GM18519 (cell line): ENCODE measurements around the gene IFT81.
"Not testable (repeated sequence)": the region's sequence is repeated elsewhere in the genome, so short reads cannot be mapped to it uniquely, and the experiment has no call there.

ENCODE experiments used
- ATAC-seq: cut with Tn5 transposase; IDR thresholded peaks from one replicate; pipeline ENCODE4 v1.9.1; 2021; ENCODE audit warnings: mild to moderate bottlenecking, moderate library complexity; ENCODE audit not compliant: unreplicated experiment, low FRiP score

IFT81 gene, protein sequence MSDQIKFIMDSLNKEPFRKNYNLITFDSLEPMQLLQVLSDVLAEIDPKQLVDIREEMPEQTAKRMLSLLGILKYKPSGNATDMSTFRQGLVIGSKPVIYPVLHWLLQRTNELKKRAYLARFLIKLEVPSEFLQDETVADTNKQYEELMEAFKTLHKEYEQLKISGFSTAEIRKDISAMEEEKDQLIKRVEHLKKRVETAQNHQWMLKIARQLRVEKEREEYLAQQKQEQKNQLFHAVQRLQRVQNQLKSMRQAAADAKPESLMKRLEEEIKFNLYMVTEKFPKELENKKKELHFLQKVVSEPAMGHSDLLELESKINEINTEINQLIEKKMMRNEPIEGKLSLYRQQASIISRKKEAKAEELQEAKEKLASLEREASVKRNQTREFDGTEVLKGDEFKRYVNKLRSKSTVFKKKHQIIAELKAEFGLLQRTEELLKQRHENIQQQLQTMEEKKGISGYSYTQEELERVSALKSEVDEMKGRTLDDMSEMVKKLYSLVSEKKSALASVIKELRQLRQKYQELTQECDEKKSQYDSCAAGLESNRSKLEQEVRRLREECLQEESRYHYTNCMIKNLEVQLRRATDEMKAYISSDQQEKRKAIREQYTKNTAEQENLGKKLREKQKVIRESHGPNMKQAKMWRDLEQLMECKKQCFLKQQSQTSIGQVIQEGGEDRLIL

DNA sequence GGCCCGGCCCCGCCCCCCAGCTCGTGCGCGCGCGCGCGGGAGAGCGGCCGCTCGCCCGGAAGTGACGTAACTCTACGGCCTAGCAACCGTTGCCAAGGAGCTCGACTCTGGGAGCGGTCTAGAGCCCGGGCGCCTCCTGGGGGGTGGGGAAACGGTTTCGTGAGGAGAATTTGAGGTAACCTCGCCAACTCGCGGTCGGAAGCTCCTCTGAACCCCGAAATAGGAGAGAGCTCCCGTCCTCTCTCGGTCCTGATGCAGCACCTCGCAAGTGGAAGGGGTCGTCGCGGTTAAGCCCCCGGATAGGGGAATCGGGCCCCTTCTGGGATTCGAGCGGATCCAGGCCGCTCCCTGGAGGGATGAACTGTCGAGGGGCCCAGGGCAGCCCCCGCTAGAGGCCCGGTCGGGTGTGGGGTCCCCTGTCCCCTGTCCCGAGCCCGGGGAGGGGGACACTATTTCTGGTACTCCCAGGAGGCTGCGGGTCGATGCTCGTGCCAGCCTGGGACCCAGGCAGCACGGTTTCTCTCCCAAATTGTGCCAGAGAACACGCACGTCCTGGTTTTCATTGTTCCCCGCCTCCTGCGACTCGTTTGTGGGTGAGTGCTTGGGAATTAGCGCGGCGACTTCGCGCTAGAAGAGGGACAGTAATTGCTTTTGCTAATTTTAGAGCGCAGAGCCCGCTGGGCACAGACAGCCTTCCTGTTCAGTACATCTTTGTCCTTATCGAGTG lies at the start of gene IFT81:
TSS of gene IFT81 (plus strand) at position 89 of the 727 bp plus-strand sequence. CDS start 3,024 bp downstream, outside the sequence.
- peak; percentile 65 for ATAC-seq

DNA sequence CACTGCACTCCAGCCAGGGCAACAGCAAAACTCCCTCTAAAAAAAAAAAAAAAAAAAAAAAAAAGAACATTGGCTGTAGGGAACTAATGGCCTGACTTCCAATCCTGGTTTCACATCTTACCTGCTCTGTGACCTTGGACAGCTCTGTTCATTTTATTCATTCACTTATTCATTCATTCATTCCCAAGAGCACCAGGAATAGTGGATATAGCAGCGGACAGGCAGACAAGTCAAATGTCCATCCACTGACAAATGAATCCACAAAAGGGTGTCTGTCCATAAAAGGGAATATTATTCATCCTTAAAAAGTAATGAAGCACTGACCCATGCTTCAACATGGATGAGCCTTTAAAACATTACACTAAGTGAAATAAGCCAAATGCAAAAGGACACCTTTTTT lies 48.3 kb upstream of the IFT81 start:
- ATAC-seq, result no peak

DNA sequence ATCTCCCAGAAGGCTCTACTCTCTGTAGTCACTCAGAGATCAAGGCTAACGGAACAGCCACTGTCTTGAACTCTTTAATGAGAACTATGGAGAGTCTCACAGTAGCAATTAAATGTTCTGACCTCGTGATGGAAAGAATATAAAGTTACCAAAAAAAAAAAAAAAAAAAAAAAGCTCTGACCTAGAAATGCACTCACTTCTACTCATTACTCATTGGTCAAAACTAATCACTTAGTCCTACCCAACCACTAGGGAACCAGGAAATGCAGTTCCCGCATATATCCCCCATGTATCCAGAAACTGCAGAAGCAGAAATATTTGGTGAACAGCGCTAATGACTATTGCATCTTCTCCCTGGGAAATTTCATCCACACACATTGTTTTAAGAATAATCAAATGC lies 46.4 kb upstream of the IFT81 start:
- no peak for ATAC-seq

DNA sequence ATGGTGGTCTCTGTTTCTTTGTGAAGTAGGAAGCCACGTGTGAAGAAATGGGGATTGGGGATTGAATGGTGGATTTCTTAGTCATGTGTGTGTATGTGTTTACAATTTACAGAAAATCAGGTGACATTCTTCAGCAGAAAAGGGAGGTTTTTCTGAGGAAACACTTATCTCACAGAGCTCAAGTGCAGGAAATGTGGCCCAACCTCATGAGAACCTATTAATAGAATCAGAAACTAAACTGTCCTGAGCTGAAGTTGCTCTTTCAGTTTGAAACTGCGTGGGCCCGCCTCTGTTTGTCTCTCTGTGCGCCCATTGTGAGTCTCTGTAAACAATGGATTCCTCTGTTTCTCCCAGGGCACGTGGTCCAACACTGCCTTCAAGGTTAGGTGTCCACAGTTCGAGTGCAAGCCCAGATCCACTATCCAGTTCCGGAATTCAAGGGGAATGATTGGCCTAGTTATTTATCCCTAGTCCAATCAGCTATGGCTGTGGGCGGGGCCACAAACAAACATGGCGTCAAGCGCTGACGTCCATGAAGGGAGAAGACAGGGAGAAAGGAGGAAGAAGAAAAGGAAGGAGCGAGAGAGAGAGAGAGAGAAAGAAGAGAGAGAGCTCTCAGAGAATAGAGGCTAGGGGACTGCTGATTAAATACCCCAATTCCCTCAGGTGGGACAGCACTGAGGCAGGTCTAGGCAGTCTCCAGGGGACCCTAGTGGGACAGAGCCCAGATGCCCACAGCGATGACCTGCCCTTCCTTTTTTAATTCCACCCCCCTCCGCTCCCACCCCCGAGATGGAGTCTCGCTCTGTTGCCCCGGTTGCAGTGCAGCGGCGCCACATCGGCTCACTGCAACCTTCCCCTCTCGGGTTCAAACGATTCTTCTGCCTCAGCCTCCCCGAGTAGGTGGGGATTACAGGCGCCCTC lies 44.4 kb upstream of the IFT81 start:
- peak; percentile 78 for ATAC-seq

DNA sequence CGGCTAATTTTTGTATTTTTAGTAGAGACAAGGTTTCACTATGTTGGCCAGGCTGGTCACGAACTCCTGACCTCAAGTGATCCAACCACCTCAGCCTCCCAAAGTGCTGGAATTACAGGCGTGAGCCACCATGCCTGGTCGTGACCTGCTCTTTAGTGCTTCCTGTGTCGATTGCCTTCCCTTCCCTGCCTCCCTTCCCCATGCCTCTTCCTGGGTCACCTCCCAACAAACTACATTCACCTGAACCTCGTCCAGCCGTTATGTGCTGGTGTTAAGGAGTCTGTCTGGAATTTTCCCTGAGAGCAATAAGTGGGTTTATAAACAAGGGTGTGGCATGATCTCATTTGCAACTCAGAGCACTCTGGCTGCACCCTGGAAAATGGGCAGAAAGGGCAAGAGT lies 43.7 kb upstream of the IFT81 start:
- ATAC-seq, result no peak

DNA sequence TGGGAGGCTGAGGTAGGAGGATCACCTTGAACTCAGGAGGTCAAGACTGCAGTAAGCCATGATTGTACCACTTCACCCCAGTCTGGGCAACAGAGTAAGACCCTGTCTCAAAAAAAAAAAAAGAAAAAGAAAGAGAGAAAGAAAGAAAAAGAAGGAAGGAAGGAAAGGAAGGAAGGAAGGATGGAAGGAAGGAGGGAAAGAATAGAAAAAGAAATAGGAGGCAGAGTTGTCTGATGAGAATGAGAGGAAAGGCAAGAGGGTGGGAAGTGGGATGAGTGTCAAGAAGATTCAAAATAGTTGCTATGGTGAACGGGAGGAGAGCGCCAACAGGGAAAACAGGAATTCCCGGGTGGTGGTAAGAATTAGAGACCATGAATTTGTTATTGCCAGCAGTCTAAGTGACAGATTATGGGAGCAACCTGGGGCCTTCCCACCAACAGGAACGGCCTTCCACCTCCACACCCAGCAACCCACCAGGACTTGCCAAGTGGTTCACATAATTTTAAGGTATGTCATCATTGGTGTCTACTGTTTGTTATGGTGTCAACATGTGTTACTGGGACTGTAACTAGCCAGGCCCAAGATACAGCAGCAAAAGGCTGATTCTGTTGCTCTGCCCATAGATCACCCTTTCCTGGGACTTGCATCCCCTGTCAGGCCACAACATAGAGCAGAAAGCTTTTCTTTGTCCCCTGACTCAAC lies 39.7 kb upstream of the IFT81 start:
- ATAC-seq, result no peak

DNA sequence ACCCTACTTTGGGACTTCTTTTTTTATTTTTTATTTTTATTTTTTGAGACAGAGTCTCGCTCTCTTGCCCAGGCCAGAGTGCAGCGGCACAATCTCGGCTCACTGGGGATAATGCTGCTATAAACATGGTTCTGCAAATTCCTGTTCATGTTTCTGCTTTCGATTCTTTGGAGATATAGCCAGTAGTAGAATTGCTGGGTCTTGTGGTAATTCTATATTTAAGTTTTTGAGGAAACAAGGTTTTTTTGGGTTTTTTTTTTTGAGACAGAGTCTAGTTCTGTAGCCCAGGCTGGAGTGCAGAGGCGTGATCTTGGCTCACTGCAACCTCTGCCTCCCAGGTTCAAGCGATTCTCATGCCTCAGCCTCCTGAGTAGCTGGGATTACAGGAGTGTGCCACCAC lies 35.9 kb upstream of the IFT81 start:
- not testable (repeated sequence) for ATAC-seq

DNA sequence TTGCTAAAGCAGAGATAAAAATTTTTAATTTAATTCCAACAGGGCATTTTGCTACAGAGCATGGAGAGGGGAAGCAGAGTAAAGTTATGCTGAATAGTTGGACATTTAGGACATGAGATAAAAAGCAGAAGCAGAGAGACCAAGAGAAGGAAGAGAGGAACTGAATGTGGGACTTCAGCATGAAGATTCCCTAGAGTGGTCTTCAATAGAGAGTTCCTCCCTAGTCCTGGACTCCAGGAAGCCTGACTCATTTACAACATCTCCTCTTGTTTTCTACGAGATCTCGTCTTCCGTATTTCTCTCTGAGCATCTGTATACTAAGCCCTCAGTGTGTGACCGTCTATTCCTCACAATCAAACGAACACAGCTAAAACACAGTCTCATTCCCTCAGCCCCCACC lies 35.2 kb upstream of the IFT81 start:
- no peak for ATAC-seq

DNA sequence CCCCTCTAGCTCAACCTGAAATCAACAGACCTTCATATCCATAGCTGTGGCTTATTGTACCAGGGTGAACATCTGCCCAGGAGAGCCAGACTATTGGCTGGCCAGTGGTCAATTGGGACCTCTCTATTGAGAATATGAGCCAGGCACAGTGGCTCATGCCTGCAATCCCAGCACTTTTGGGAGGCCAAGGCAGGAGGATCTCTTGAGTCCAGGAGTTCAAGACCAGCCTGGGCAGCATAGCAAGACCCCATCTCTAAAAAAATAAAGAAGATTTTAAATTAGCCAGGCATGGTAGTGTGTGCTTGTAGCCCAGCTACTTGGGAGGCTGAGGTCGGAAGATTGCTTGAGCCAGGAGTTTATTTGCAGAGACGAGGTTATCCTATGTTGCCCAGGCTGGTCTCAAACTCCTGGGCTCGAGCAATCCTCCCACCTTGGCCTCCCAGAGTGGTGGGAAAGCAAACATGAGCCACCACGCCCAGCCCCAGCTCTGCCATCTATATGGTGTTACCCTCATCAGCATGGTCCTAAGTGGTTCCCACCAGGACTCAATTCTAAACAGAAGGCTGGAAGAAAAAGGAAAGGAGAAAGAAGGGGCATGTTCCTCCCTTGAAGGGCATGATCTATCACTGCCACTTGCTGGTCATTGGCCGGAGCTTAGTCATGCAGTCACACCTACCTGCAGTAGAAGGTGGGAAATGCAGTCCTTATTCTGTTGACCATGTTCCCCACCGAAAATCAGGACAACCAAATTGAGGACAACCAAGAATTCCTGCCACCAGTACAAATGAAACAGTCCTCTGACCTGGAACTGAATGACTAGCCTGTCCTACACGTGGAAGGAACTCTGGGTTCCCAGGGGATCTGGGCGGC lies 33.7 kb upstream of the IFT81 start:
- no peak for ATAC-seq

DNA sequence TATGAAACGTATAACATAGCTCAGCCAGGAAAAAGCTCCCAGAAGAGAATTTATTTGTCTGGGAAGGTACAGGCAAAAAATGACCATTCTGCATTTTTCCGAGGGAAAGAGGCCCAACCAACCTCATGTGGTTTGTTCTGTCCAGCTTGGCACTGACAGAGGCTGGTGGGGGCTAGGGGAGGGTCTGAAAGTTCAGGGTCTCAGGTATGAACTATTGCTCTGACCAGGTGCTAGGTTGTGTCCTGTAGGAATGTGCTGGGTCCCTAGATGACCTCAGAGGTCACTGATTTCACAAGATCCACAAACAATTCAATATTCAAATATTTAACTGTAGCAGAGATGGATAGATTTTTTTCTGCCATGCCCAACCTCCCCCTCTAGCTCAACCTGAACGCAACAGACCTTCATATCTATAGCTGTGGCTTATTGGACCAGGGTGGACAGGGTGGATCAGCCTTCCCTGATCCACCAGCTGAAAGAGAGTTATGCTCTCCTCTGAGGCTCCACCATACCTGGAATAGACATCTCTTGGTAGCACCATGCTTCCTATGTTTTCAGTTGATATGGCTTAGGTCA lies 32.9 kb upstream of the IFT81 start:
- ATAC-seq, result no peak

DNA sequence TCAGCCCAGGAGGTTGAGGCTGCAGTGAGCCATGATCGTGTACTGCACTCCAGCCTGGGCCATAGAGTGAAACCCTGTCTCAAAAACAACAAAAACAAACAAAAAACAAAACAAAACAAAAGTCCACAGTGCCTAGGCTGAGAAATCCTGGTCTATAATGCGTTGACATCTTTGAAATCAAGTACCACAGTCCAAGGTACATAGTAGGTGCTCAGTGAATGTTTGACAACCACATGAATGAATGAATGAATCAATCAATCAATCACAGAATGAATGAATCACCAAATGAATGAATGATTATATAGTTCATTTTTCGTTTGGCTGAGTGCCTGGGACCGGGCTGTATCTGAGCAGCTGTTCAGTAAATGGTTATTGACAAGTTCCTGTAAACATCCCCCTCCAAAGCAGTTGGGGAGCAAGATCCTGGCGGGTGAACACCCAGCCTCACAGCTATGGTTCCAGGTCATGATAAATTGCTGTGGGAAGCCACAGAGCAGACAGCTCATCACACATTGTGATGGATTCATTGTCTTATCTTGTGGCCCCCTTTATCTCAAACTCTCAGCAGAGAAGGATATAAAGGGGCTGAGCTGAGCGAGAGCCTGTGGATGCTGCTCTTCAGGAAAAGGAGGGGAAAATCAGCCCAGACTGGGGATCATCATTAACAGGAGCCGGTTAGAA lies 30.4 kb upstream of the IFT81 start:
- no peak for ATAC-seq

DNA sequence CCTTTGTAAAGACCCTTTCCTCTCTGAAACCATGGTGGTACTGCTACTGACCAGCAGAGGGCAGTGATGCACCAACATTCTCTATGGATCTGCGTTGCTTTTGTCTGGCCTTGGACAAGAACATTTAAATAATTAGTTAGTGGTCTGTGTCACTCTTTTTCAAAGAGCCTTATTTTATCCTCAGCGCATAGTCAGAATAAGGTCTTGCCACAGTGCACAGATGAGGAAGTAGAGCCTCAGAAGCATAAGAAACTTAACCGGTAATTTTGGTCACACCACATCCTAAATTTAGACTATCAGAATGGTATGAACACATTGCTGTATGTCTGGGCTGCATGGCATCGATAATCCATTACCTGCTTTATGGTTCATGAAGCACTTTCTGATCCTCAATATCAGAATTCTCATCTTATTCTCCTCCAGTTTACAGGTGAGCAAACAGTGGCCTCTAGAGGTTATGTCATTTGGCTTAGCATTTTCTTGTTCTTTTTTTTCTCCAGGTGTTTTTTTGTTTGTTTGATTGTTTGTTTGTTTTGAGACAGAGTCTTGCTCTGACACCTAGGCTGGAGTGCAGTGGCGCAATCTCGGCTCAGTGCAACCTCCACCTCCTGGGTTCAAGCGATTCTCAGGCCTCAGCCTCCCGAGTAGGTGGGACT lies 23.7 kb upstream of the IFT81 start:
- ATAC-seq, result peak; percentile 74

DNA sequence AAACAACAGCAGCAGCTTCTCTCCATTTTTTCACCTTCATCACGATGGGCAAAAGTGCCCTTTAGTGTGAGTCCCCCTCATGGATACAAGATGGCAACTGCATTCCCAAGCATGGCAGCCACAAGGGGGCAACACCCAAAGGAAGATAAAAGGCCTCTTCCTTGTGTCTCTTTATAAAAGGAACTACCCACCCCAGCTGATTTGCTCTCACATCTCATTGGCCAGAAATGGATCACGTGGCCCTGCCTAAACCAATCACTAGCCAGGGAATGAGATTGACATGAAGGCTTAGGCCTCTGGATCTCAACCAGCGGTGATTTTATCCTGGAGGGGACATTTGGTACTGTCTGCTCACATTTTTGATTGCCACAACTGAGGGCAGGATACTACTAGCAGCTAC lies 21.9 kb upstream of the IFT81 start:
- no peak for ATAC-seq

DNA sequence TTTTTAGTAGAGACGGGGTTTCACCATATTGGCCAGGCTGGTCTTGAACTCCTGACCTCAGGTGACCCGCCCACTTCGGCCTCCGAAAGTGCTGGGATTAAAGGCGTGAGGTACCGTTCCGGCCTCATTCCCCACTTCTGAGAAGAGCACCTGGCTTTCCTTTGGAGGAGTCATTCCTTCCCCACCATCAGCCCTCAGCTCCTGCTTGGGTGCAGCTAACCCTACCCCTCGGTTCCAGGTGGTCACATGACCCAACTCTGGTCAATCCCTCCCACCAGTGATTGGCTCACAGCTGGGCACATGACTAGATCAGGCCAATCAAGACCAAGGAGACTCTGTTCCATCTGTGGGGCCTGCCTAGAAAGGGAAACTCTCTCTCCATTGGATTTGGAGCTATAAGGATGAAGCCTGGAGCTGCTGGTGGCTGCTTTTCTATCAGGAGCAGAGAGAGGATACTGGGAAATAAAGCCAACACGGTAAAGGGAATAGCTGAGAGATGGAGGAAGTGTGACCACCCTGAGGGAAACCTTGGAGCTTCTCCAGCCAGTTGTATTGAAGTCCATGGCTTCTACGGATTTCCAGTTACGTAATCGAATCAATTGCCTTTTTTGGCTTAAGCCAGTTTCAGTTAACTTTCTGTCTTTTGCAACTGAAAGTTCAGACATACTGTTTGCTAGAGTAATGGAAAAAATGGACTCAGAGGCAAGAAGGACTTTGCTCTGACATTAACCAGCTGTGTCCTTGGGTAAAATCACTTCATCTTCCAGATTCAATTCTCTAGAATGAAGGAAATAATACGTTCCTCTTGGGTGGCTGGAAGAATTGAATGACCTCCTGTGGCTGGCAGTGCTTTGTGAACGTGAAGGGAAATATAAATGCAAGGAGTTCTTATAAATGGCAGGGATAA lies 19.7 kb upstream of the IFT81 start:
- ATAC-seq, result no peak

DNA sequence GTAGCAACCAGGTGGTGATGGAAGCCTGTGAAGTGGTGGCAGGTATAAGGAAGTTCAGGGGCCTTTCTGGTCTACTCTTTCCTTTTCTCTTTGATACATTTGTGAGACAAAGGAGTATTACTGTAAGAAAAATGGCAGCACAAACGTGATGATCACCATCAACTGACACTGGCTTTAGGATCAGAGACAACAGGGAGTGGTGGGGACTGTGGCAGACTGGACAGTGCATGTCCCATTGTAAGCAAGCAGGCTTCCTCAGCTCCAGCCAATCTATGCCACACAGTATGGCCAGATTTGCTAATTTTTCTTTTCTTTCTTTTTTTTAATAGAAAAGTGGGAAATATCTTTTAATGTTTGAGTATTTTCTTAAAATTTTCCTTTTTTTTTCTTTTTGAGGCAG lies 19.0 kb upstream of the IFT81 start:
- no peak for ATAC-seq

DNA sequence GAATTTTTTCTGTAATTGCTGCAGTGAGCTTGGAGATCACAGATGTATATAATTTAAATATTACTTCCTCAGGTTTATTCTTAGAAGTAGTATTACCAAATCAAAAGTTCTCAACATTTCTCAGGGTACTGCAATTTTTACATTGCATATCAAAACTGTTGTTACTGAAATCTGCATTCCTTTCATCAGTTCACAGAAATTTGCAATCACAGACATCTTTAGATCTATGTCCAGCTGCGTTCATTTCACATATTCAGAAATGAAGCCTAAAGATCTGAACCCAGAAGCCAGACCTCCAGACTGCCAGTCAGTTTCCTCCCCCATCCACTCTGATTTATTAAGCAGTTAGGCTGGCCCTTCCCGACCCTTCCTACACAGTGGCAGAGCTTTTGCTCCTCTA lies 18.2 kb upstream of the IFT81 start:
- ATAC-seq, result no peak
